ENCODE results near the gene CERS6.
"Not testable (repeated sequence)": the region's sequence is repeated elsewhere in the genome, so short reads cannot be mapped to it uniquely, and the experiment has no call there.

CERS6 gene, protein sequence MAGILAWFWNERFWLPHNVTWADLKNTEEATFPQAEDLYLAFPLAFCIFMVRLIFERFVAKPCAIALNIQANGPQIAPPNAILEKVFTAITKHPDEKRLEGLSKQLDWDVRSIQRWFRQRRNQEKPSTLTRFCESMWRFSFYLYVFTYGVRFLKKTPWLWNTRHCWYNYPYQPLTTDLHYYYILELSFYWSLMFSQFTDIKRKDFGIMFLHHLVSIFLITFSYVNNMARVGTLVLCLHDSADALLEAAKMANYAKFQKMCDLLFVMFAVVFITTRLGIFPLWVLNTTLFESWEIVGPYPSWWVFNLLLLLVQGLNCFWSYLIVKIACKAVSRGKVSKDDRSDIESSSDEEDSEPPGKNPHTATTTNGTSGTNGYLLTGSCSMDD
- 20.7 to 50.8 reads per million in 2 experiments for total RNA-seq

DNA sequence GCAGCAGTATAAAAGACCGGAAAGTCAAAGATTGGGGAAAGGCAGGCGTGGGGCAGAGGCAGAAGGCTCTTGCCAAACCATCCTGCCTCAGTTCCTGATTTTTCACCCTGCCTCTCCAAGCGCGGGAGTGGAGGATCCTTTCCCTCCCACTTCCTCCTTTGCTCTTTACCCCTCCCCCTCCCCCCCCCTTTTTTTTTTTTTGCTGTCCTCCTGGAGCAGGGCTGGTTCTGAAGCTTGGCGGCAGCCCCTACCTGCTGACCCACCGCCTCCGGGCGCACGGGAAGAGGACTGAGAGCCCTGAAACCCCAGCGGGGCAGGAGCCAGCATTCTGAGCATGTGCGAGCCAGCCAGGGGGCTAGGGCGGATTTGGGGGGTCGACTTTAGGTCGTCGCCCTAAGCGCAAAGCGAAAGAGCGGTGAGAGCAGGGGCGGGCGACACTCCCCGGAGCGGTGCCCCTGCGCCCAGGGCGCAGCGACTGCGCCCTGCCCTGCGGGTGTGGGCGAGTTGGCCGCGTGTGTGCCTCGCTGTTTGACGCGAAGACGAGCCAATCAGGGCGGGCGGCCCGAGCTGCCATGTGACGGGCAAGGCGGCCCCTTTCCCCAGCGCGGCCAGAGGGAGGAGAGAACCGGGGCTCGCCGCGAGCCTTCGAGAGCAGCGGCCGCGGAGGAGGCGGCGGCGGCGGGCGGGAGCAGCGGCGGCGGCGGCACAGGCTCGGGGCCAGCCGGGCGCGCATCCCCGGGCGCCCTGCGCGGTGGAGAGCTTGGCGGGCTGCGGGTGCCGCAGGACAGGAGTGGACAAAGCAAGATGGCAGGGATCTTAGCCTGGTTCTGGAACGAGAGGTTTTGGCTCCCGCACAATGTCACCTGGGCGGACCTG is at the start of gene CERS6:
CERS6 (plus strand) TSS at position 628 of the 876 bp plus-strand sequence; CDS start at position 805, 177 bp downstream.
- peak; percentile 43 for DNase-seq (ENCODE audit: low read depth)

DNA sequence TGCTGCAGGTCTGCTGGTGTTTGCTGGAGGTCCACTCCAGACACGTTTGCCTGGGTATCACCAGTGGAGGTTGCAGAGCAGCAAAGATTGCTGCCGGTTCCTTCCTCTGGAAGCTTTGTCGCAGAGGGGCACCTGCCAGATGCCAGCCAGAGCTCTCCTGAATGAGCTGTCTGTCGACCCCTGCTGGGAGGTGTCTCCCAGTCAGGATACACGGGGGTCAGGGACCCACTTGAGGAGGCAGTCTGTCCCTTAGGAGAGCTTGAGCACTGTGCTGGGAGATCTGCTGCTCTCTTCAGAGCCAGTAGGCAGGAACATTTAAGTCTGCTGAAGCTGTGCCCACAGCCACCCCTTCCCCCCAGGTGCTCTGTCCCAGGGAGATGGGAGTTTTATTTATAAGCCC is 43.8 kb upstream of the CERS6 start:
- not testable (repeated sequence) for DNase-seq (ENCODE audit: low read depth)

DNA sequence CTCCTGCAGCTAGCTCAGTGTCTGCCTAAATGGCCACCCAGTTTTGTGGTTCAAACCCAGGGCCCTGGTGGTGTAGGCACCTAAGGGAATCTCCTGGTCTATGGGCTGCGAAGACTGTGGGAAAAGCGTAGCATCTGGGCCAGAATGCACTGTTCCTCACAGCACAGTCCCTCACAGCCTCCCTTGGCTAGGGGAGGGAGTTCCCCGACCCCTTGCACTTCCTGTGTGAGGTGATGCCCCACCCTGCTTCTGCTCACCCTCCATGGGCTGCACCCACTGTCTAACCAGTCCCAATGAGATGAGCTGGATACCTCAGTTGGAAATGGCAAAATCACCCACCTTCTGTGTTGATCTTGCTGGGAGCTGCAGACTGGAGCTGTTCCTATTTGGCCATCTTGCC is 43.0 kb upstream of the CERS6 start:
- DNase-seq (ENCODE audit: low read depth), result not testable (repeated sequence)

DNA sequence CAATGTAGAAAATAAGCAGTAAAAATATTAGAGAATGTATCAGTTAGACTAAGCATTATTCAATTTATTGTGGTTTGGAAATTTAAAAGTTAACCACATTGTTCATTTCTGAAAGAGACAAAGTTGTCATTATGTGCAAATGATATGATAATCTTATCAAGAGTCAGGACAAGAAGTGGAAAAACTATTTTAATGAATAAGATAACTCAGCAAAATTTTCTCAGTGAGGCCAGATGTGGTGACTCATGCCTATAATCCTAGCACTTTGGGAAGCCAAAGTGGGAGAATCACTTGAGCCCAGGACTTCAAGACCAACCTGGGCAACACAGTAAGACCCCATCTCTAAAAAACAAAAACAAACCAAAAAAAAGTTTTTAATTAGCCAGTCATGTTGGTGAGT is 39.5 kb upstream of the CERS6 start:
- DNase-seq (ENCODE audit: low read depth), result no peak

DNA sequence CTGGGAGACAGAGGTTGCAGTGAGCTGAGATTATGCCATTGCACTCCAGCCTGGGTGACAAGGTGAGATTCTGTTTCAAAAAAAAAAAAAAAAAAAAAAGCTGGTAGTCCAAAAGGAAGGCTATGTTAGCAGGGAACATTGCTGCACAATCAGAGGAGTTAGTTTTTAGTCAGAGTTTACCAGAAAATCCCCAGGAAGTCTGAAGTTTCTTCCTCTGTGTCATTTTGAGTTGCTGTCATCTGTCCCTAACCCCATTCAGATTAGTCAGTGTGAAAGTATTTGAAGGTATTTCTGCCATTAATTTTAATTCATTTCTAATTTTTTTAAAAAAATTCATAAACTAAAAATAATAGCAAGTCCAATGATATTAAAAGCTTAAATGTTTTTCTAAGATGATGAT is 33.5 kb upstream of the CERS6 start:
- DNase-seq (ENCODE audit: low read depth), result no peak

DNA sequence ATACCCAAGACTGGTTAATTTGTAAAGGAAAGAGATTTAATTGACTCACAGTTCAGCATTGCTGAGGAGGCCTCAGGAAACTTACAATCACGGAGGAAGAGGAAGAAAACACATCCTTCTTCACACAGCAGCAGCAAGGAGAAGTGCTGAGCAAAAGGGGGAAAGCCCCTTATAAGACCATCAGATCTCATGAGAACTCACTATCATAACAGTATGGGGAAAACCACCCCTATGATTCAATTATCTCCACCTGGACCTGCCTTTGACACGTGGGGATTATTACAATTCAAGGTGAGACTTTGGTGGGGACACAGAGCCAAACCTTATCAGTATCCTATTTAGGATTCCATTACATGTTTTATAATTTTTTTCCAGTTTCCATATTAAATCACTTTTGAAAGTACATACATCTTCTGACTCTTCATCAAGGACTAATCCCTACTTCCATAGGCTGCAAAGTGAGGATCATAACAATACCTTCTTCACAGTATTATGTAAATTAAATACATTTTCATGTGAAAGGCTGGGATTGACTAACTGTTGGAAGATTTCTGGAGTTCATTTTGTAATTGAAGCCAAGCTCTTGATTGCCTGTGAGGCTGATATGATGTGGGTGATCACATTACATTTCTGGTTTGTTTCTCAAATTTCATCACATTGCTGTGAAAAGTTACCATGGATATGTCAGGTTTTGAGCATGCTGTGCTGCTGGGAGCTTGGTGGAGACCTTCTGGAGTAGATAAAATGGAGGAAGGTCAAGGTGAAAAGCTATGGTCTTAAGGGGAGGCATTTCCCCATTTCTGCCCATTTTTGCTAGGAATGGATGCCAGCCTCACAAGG is 31.7 kb upstream of the CERS6 start:
- DNase-seq (ENCODE audit: low read depth), result no peak

DNA sequence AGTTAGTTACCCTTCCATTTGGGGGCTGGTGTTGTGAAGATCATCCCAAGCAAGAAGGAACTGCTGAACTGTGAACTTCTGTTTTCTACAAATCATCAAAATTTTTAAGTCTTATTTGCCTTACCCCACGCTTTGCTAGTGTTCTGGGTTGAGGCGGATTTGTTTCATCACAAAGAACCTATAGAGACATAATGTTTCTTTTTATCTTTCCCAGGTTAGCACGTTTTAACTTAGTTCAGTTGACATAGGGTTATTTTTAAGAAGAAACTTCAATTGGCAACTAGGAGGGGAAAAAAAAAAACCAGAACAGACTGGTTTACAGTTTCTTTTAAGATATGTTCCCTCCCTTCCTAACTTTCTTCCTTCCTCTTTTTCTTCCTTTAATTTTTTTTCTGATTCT is 31.1 kb upstream of the CERS6 start:
- no peak for DNase-seq (ENCODE audit: low read depth)

DNA sequence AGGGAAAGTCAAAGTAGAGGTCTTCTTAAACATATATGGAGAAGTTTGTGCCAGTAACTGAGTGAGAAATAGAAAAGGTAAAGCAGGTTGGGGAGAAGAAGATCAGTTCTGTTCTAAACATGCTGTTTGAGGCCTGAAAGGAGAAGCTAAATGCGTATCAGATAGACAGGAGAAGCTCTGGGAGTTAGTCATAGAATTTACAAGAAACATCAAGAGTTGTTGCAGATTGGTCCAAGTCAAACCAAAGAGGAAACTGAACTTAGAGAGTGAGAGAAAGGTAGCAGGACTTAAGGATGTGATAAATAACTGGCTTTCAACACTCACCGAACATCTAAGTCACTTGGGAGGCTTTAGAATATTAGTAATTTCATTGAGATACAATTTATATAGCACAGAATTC is 29.2 kb upstream of the CERS6 start:
- no peak for DNase-seq (ENCODE audit: low read depth)

DNA sequence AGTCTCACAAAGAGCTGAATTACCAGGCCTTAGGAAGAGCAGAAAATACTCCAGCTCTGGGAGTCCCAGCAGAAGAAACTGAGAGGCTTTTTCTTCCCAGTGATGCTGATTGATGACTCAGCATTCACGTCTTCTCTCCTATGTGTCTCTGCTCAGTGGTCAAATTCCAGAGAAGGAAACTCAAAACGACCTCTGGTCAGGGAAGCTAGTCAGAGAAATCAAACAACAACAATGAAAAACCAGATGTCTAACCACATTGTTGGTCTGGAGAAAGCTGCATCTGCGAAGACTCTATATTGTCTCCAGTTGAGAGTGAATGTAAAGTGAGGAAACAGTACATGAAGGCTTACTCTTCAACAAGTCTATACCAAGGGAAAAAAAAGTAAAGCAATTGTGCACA is 28.6 kb upstream of the CERS6 start:
- no peak for DNase-seq (ENCODE audit: low read depth)

DNA sequence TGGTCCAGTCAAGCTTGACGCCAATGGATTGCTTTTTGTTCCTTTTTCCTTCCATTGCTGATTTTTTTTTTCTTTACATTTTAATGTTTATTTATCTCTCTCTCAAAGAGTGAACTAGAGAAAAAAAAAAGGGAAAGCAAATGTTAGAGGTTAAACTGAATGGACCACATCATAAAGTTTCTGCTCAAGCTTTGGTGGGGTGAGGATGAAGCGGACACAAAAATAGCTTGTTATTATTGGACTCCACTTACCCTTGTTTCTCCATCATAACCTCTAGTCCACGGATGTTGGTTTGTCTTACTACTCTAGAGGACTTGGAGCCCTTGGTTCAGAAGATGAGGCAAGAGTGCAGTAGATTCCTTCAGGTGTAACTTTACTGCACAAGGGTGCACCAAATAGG is 27.6 kb upstream of the CERS6 start:
- no peak for DNase-seq (ENCODE audit: low read depth)

DNA sequence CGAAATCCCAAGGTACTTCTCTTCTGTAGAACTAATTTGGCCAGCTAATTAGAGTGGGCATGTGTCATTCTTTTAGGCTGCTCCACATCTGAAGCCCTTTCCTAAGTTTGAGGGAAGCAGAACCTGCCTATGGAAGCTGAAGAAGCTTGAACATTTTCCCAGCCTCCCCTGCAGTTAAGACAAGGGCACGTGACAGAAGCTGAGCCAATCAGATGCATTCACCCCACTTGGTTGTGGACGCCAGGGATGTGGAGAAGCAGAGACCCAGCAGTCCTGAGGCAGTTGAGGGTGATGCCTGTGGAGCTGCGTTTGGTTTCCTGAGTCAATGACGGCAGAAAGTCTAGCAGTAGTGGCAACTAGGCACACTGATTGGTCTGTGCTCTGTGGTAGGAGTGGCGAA is 26.1 kb upstream of the CERS6 start:
- DNase-seq (ENCODE audit: low read depth), result no peak

DNA sequence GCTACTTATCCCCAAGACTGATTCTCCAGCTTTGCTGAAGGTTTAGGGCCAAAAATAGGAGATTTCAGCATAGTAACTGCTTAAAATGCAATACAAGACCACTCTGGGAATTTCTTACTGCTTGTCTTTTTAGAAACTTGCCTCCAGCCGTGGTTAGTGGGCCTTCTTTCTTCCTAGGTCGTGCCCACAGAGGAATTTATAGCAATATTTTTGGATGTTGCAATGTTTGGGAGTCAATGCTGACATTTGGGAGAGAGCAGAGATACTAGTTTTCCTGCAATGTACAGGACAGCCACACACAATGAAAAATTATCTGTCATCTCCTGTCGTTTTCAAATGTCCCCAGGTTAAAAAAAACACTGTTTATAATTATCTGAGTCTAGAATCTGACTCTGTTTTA is 25.6 kb upstream of the CERS6 start:
- DNase-seq (ENCODE audit: low read depth), result no peak

DNA sequence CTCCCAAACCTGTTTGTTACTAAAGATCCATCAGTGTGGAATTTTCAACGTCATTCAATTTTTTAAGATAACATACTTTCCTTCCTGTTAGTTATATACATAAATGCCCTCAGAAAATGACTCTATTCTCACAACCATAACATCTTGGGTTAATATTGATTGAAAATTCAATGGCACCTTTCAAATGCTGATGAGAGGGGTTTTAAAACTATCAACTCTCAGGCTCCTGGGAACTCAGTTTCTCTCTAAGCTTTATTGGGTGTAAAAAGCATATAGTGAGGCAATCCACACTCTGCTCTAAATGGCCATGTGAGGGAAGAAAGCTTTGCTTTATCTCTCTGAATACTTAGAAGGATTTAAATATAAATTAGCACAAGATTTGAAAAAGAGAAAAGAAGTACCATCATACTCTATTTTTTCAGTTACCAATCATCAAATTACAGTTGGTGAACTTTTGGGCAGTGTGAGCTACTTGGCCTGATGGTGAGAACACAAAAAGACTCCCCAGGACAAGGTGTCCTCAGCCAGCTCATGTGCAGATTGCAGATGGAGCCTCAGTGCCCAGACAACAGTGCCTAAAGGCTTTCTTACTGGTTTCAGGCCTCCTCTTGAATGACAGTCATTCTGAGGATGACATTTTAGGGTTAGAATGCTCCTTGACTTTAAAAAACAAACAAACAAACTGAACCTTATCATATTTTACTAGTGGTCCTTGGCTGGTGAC is 24.6 kb upstream of the CERS6 start:
- DNase-seq (ENCODE audit: low read depth), result no peak

DNA sequence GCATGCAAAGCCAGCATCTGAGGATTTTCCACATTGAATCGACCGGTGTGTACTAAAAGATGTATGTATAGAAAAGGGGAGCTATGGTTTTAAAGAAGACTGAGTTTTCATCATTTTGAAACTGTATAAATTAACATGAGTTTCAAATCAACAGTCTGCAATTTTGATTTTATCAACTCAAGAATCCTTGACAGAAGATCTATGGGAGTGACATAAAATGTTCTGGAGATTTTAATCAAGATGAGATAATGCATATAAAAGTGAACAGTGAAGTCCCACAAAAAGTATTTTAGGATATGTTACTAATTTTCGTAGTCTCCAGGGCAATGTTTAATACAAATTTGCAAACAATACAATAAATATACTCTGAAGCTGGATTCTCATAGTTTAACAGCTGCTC is 24.0 kb upstream of the CERS6 start:
- no peak for DNase-seq (ENCODE audit: low read depth)

DNA sequence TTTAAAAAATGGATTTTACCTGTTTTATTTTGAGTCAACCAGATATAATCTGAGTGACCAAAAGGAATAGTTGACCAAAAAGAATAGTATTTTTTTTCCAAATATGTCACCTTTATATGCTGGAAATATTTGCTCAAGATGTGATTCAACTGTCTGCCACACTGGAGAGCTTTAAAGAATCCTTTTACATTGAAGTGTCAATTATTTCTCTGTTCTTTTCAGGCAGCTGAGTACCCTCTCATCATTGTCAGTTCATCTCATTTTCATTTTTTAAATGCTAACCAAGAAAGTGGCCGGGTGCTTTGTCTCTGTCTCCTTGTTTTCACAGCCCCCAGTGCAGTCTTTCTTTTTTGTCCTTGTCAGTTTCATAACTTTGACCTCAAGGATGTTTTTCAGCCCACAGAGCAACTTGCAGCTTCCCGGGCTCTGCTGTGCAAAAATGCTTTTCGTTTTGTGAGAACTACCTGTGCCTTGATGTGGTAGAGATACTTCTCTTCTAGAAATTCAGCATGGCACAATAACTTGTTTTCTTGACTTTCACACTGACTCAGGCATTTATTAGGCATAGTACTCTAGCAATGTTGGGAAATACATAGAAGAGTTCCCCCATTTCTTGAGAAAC is 23.4 kb upstream of the CERS6 start:
- DNase-seq (ENCODE audit: low read depth), result no peak

DNA sequence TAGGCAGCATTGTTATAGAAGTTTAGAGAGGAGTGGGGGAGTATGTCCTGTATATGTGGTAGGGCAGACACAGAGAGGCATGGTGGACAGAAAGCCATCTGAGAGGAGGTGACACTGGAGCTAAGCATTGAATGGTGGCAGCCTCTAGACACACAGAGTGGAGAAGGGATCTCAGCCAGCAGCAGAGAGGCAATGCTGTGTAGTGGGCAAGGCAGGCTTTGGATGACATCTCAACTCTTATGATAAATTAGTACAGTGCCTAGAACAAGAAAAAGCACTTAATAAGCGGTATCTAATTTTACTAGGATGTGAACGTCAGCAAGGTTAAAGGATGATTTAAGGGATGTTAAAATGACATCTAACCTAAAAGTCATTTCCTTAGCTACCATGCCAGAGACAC is 22.5 kb upstream of the CERS6 start:
- DNase-seq (ENCODE audit: low read depth), result no peak

DNA sequence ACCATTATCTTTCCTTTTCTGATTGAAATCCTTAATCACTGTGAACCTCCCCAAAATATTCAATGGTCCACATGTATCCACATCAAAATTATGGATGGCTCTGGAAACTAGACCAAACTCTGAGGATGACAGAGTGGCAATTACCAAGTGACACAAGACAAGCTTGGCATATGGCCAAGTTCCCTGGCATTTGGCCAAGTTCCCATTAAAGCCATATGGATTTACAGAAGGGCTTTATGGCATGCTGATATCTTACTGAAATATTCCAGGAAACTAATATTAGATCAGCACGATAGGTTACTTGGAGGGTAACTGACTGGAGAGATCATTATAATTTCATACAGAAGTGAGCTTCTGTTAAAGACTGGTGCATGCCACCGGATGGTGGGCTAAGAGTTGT is 21.9 kb upstream of the CERS6 start:
- no peak for DNase-seq (ENCODE audit: low read depth)

DNA sequence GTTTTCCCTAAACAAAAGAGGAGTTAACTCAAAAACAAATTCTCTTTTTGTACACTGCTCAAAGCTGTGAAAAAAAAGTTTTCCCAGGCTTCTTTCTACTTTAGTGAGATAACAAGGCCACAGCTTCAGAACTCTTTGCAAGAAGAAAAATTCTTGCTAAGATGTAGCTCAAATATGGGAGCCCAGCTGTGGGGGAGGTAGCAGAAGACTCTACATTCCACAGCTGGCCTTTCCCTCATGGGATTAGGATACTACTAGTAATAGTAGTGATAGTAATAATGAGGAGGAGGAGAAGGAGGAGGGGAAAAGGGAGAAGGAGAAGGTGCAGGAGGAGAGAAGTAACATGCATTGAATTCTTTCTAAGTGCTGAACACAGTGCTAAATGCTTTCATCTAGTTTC is 19.2 kb upstream of the CERS6 start:
- DNase-seq (ENCODE audit: low read depth), result no peak

DNA sequence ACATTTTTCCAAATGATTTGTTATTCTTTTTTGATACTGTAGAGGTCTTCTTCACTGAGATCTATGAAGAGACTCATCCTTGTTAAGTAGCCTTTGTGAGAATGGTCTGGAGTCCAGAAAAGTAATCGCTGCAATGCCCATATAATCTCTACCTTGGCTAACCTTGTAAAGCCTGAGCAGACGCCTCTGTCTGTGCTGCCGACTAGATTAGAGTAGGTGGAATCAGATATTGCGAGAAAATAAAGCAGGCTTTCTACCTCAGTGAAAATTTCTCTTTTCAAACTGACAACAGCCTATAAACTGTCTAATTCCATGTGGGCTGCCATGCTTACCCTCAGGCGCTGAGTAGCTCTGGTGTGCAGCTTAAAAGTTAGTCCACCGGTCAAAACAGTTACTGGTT is 17.5 kb upstream of the CERS6 start:
- DNase-seq (ENCODE audit: low read depth), result no peak

DNA sequence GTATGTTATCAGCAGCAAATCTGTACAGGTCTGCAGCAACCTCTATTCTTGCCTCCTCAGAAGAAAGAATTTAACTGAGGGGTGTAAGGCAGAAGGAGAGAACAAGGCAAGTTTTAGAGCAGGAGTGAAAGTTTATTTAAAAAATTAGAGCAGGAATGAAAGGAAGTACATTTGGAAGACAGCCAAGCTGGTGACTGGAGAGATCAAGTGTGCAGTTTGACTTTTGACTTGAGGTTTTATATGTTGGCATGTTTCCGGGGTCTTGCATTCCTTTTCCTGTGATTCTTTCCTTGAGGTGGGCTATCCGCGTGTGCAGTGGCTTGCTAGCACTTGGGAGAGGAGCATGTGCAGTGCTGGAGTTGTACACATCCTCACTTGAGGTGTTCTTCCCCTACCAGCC is 16.5 kb upstream of the CERS6 start:
- no peak for DNase-seq (ENCODE audit: low read depth)

DNA sequence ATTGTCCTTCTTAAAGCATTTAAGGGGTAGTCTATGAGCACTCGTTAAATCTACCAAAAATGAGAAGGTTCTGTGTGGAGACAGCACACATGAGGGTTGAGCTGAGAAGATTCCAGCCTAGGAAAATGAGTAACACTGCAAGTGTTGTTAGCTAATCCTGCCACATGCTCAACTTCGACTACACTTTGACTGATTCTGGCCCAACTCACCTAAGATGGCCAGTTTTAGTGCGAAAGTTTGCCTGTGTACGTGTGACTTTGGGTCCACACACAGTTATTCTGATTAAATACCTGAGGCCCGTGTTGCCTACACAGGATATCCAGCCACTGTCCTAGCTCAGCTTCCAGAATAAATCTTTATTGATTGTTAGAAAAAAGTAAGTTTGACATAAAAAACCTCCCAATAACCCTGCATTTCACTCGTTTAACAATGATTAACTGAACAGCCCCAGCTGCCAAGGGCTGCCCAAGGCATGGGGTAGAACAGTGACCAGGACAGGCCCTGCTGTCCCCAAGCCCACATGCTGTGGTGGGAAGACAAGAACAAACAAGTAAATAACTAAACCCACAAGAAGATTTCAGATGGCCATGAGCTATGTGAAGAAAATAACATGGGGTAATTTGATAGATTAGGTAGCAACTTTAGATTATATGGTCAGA is 14.7 kb upstream of the CERS6 start:
- no peak for DNase-seq (ENCODE audit: low read depth)

Data from T follicular helper cell (primary cell).